Loucy (cell line): ENCODE results near the gene COX8C.
"Not testable (repeated sequence)": the region's sequence is repeated elsewhere in the genome, so short reads cannot be mapped to it uniquely, and the experiment has no call there.

Experiments
- CTCF ChIP-seq: fragments of 200-600 bp; sonication (generic); conservative IDR thresholded peaks from 2 replicates; pipeline ENCODE4 v1.5.1; 2014; ENCODE audit warnings: mild to moderate bottlenecking, antibody characterized with exemption, low read length
- EZH2phosphoT487 ChIP-seq: fragments of 200-600 bp; IDR thresholded peaks from 2 replicates; pipeline ENCODE4 v1.6.1; 2018; ENCODE audit warnings: antibody characterized with exemption, mild to moderate bottlenecking, moderate library complexity, borderline replicate concordance

- TF ChIP-seq CTCF, EZH2phosphoT487: not testable (repeated sequence)
These were observed 37.3 kb downstream of the COX8C start for GRCh38 chr14:93384256-93384655.
